Esophagus muscularis mucosa (tissue), 4 donors: Measurements from ENCODE around the gene EEF1A1. TPM values are rescaled to one million over a fixed set of nuclear protein-coding genes. Genes with fewer than 3 reads are reported as not detected.
"Not testable (repeated sequence)": the region's sequence is repeated elsewhere in the genome, so short reads cannot be mapped to it uniquely, and the experiment has no call there.

Source experiments
- DNase-seq: peaks from one replicate; pipeline ENCODE4 v3.0.0-alpha.2; 2017; ENCODE audit errors: extremely low spot score
- H3K27ac ChIP-seq, 4 donors: fragments of 200-600 bp; sonication (generic); replicated peaks in 1 of 4; 1 replicate in 3 of 4; 2 replicates in 1 of 4; pipeline ENCODE4 v1.5.1; 2016 to 2019; ENCODE audit warnings: mild to moderate bottlenecking in 1 of 4
- H3K27me3 ChIP-seq, 4 donors: fragments of 200-600 bp; sonication (generic); one replicate each; pipeline versions ENCODE4 v1.5.1 to v1.6.0; 2016 to 2019
- H3K36me3 ChIP-seq, 4 donors: fragments of 200-600 bp; sonication (generic); one replicate each; pipeline ENCODE4 v1.5.1; 2016 to 2019
- H3K4me1 ChIP-seq, 4 donors: fragments of 200-600 bp; sonication (generic); one replicate each; pipeline ENCODE4 v1.5.1; 2016 to 2019
- H3K4me3 ChIP-seq, 4 donors: fragments of 200-600 bp; sonication (generic); 1 replicate in 2 of 4; 2 replicates in 2 of 4; pipeline ENCODE4 v1.5.1; 2016 to 2019; ENCODE audit warnings: mild to moderate bottlenecking in 4 of 4, moderate library complexity in 1 of 4
- H3K9me3 ChIP-seq, 4 donors: fragments of 200-600 bp; sonication (generic); 1 replicate in 3 of 4; 2 replicates in 1 of 4; pipeline ENCODE4 v1.5.1; 2016 to 2019
- CTCF ChIP-seq, 3 experiments: fragments of 200-600 bp in 2 of 3; fragments of 450-650 bp in 1 of 3; sonication (generic) in 2 of 3; IDR thresholded peaks; one replicate each; pipeline ENCODE4 v1.5.1; 2017 to 2019; ENCODE audit warnings: antibody characterized with exemption in 3 of 3, mild to moderate bottlenecking in 2 of 3, moderate library complexity in 1 of 3
- EP300 ChIP-seq: sonication (generic); formaldehyde crosslinking; IDR thresholded peaks from one replicate; pipeline ENCODE4 v1.6.1; 2017; ENCODE audit warnings: antibody characterized with exemption
- POLR2A ChIP-seq: fragments of 450-650 bp; IDR thresholded peaks from one replicate; pipeline ENCODE4 v1.6.1; 2017; ENCODE audit warnings: antibody characterized with exemption, moderate library complexity, mild to moderate bottlenecking, low read depth
- POLR2AphosphoS5 ChIP-seq, 2 donors: sonication (generic); formaldehyde crosslinking; IDR thresholded peaks; one replicate each; pipeline ENCODE4 v1.6.1; 2017; ENCODE audit warnings: antibody characterized with exemption in 2 of 2
- WGBS: methylation state at CpG from one replicate; pipeline ENCODE4 v1.1.5; 2018; 5-methylcytosine and 5-hydroxymethylcytosine counted together
- intact Hi-C: fragments of 100-400 bp; cut with DNase I; formaldehyde crosslinking; loops from one replicate; pipeline ENCODE4 v1.15.1; 2023
- total RNA-seq, 4 donors: library from RNA; depleted of rRNA; stranded (reverse); fragments of >200 nt; gene quantifications; one replicate each; pipeline versions ENCODE4 v1.1.0 to v1.2.1, GENCODE V29; 2016

Gene EEF1A1
- total RNA-seq, 4 donors from 2014 or later: 6,828 to 12,822 (median 11,636) TPM

GRCh38 chr6:73511796-73512195 is 9.0 kb downstream of the EEF1A1 start:
- Histone ChIP-seq H3K9me3 (no peaks in the 10 kb centered on the region), H3K27me3 (no peaks in the 10 kb centered on the region), H3K36me3 (peaks cover 8 to 34% (median 26%) of the 10 kb centered on the region in 4 donors), H3K4me1 (peaks cover 16 to 21% (median 20%) of the 10 kb centered on the region in 4 donors), H3K27ac (no peak overlapping the region), H3K4me3 (no peak overlapping the region)
- intact Hi-C loops: loop anchor here (10.0 kb wide), 1 partner anchor 223 kb away; no protein-coding TSS in a partner anchor
- 95% methylated on average over 7 of the region's 7 CpGs for WGBS
- TF ChIP-seq POLR2AphosphoS5 (IDR thresholded peaks at IDR 0.05) (no peak), POLR2A (no peak), CTCF (IDR thresholded peaks at IDR 0.05) (no peak), EP300 (no peak)
- DNase-seq: no peak

- no peak overlapping the region for H3K4me3 ChIP-seq
- 92% methylated on average over 1 of the region's 1 CpG for WGBS
- no peak for DNase-seq
- TF ChIP-seq POLR2AphosphoS5 (IDR thresholded peaks at IDR 0.05): no peak
- no peak for TF ChIP-seq EP300
- no peak for TF ChIP-seq CTCF (IDR thresholded peaks at IDR 0.05)
- no peak for TF ChIP-seq POLR2A
- intact Hi-C loops: loop anchor here (10.0 kb wide), 1 partner anchor 225 kb away; no protein-coding TSS in a partner anchor
- H3K9me3 ChIP-seq: no peaks in the 10 kb centered on the region
- no peak overlapping the region for H3K27ac ChIP-seq
- peaks cover 0 to 3% (median under 1%) of the 10 kb centered on the region in 4 donors for H3K4me1 ChIP-seq
- no peaks in the 10 kb centered on the region for H3K27me3 ChIP-seq
- H3K36me3 ChIP-seq: peaks cover 0 to 18% (median 7%) of the 10 kb centered on the region in 4 donors
Observed at GRCh38 chr6:73509851-73510250, 11.0 kb downstream of the EEF1A1 start.

GRCh38 chr6:73508776-73509175 is 12.1 kb downstream of the EEF1A1 start:
- no peaks in the 10 kb centered on the region for H3K9me3 ChIP-seq
- WGBS: 38% methylated on average over 1 of the region's 1 CpG
- intact Hi-C loops: no loop called here
- no peak overlapping the region for H3K27ac ChIP-seq
- TF ChIP-seq EP300: no peak
- no peak for TF ChIP-seq POLR2AphosphoS5 (IDR thresholded peaks at IDR 0.05)
- TF ChIP-seq POLR2A: no peak
- TF ChIP-seq CTCF (IDR thresholded peaks at IDR 0.05): no peak
- DNase-seq: no peak
- no peaks in the 10 kb centered on the region for H3K4me1 ChIP-seq
- H3K36me3 ChIP-seq: peaks cover 0 to 26% (median 6%) of the 10 kb centered on the region in 4 donors
- H3K4me3 ChIP-seq: no peak overlapping the region
- no peaks in the 10 kb centered on the region for H3K27me3 ChIP-seq

GRCh38 chr6:73506246-73506645 is 14.6 kb downstream of the EEF1A1 start:
- WGBS: 86% methylated on average over 6 of the region's 6 CpGs
- Histone ChIP-seq H3K4me3 (no peak overlapping the region), H3K9me3 (no peaks in the 10 kb centered on the region), H3K36me3 (peaks cover 5 to 38% (median 25%) of the 10 kb centered on the region in 4 donors), H3K27ac (no peak overlapping the region), H3K4me1 (no peaks in the 10 kb centered on the region), H3K27me3 (no peaks in the 10 kb centered on the region)
- intact Hi-C loops: no loop called here
- TF ChIP-seq POLR2A (no peak), POLR2AphosphoS5 (IDR thresholded peaks at IDR 0.05) (no peak), EP300 (no peak), CTCF (IDR thresholded peaks at IDR 0.05) (no peak)
- no peak for DNase-seq

GRCh38 chr6:73505705-73506104 is 15.1 kb downstream of the EEF1A1 start:
- H3K27me3 ChIP-seq, H3K9me3 ChIP-seq, H3K4me1 ChIP-seq, H3K27ac ChIP-seq, intact Hi-C loops, H3K4me3 ChIP-seq, DNase-seq: not testable (repeated sequence)
- H3K36me3 ChIP-seq: peaks cover 9 to 41% (median 28%) of the 10 kb centered on the region in 4 donors
- WGBS: 99% methylated on average over 8 of the region's 8 CpGs
